Endothelial cell of umbilical vein (primary cell): ENCODE data around the gene COA5. TPM values are rescaled to one million over a fixed set of nuclear protein-coding genes. Genes with fewer than 3 reads are reported as not detected.
A peak's percentile ranks its signal among the peaks of the same experiment; 100 is the strongest.

Source experiments
- BruUV-seq: library from RNA; stranded (reverse); fragments of 400-500 nt; replicated peaks from 2 replicates; lab custom pipeline; 2021; lab: Mats Ljungman, UMichigan
- CTCF ChIA-PET: fragments of 300-600, 350-600 bp; sonication (Branson Sonifier 250); formaldehyde crosslinking; loops from one replicate; lab custom pipeline; 2021; ENCODE audit warnings: antibody characterized with exemption, inconsistent platforms; lab: Charles Lee
- POLR2A ChIA-PET: fragments of 300-600, 350-600 bp; sonication (Branson Sonifier 250); formaldehyde crosslinking; loops from one replicate; lab custom pipeline; 2021; ENCODE audit warnings: antibody characterized with exemption, inconsistent platforms; lab: Charles Lee
- DNase-seq: peaks from one replicate; pipeline ENCODE4 v3.0.0-alpha.2; 2011; ENCODE audit warnings: low read depth, low spot score
- FAIRE-seq: peaks from 2 replicates; lab custom pipeline; 2011; peaks lifted over from hg19 to GRCh38; lab: Jason Lieb, UNC
- H2AFZ ChIP-seq: 2 replicates; pipeline ENCODE4 v1.6.0; 2012; ENCODE audit warnings: low read depth, low read length, control low read depth, inconsistent platforms
- H3K27ac ChIP-seq: 2 replicates; pipeline ENCODE4 v1.5.1; 2011; ENCODE audit warnings: low read depth, mild to moderate bottlenecking, control low read depth, low read length, moderate library complexity; ENCODE audit not compliant: insufficient read depth
- H3K27me3 ChIP-seq, 2 experiments: 2 replicates each; pipeline versions ENCODE4 v1.6.0 to v1.6.1; 2011; ENCODE audit warnings: low read length in 2 of 2, mixed read lengths in 1 of 2; ENCODE audit not compliant: control insufficient read depth in 2 of 2, insufficient read depth in 2 of 2
- H3K36me3 ChIP-seq, 2 experiments: 2 replicates in 1 of 2; 3 replicates in 1 of 2; pipeline ENCODE4 v1.5.1; 2011; ENCODE audit warnings: low read length in 2 of 2, mild to moderate bottlenecking in 1 of 2, moderate library complexity in 1 of 2; ENCODE audit not compliant: control insufficient read depth in 2 of 2, insufficient read depth in 2 of 2; ENCODE audit errors: extremely low read depth in 1 of 2
- H3K4me1 ChIP-seq: 3 replicates; pipeline ENCODE4 v1.5.1; 2011; ENCODE audit warnings: mild to moderate bottlenecking, low read length; ENCODE audit not compliant: control insufficient read depth, insufficient read depth; ENCODE audit errors: extremely low read depth
- H3K4me2 ChIP-seq: 2 replicates; pipeline ENCODE4 v1.6.1; 2011; ENCODE audit warnings: low read length, control low read depth, mixed read lengths; ENCODE audit not compliant: insufficient read depth
- H3K4me3 ChIP-seq, 3 experiments: fragments of 200-600 bp in 1 of 3; sonication (generic), shearing (Covaris generic) in 1 of 3; replicated peaks in 1 of 3; 2 replicates each; pipeline ENCODE4 v1.5.1; 2011 to 2016; ENCODE audit warnings: control low read depth in 3 of 3, low read length in 3 of 3, mild to moderate bottlenecking in 2 of 3, inconsistent platforms in 1 of 3, low read depth in 1 of 3, moderate library complexity in 1 of 3; ENCODE audit not compliant: insufficient read depth in 1 of 3
- H3K79me2 ChIP-seq: 2 replicates; pipeline ENCODE4 v1.6.0; 2012; ENCODE audit warnings: low read length, inconsistent platforms; ENCODE audit not compliant: control insufficient read depth, insufficient read depth
- H3K9ac ChIP-seq: replicated peaks from 2 replicates; pipeline ENCODE3; 2011; ENCODE audit warnings: low read length, control low read depth; ENCODE audit not compliant: insufficient read depth; ENCODE audit errors: extremely low read depth
- H3K9me1 ChIP-seq: replicated peaks from 3 replicates; pipeline ENCODE4 v1.6.0; 2011; ENCODE audit warnings: mild to moderate bottlenecking, low read length; ENCODE audit not compliant: control insufficient read depth, insufficient read depth; ENCODE audit errors: extremely low read depth
- H3K9me3 ChIP-seq: replicated peaks from 2 replicates; pipeline ENCODE4 v1.5.1; 2012; ENCODE audit warnings: low read length, inconsistent platforms; ENCODE audit not compliant: control insufficient read depth, insufficient read depth
- H4K20me1 ChIP-seq: replicated peaks from 2 replicates; pipeline ENCODE3; 2011; ENCODE audit warnings: mild to moderate bottlenecking, low read length; ENCODE audit not compliant: control insufficient read depth, insufficient read depth; ENCODE audit errors: extremely low read depth
- EZH2 ChIP-seq: IDR thresholded peaks from 2 replicates; pipeline ENCODE4 v1.6.1; 2012; ENCODE audit warnings: borderline replicate concordance, low read depth, mild to moderate bottlenecking, moderate library complexity, low read length, inconsistent platforms; ENCODE audit not compliant: severe bottlenecking
- FOS ChIP-seq: IDR thresholded peaks from 2 replicates; pipeline ENCODE4 v1.6.1; 2011; ENCODE audit warnings: mild to moderate bottlenecking, low read length, moderate library complexity, borderline replicate concordance; ENCODE audit not compliant: insufficient read depth
- GATA2 ChIP-seq: IDR thresholded peaks from 2 replicates; pipeline ENCODE4 v1.7.0; 2011; ENCODE audit warnings: low read depth, mild to moderate bottlenecking, moderate library complexity, mixed read lengths, low read length; ENCODE audit not compliant: insufficient read length, insufficient read depth
- JUN ChIP-seq: IDR thresholded peaks from 2 replicates; pipeline ENCODE4 v1.6.1; 2011; ENCODE audit warnings: borderline replicate concordance, low read depth; ENCODE audit not compliant: insufficient read length, insufficient read depth
- MYC ChIP-seq: IDR thresholded peaks from one replicate; pipeline ENCODE4 v1.6.1; 2011; ENCODE audit warnings: mild to moderate bottlenecking, low read depth, low read length
- POLR2A ChIP-seq: IDR thresholded peaks from 2 replicates; pipeline ENCODE4 v1.6.1; 2012; ENCODE audit warnings: low read depth, mild to moderate bottlenecking, control low read depth, low read length
- POLR2AphosphoS5 ChIP-seq: IDR thresholded peaks from 2 replicates; pipeline ENCODE4 v1.6.1; 2012; ENCODE audit warnings: low read depth, mild to moderate bottlenecking, control low read depth, low read length, moderate library complexity; ENCODE audit not compliant: insufficient read depth
- dilution Hi-C: fragments of 300-500 bp; cut with MboI; formaldehyde crosslinking; loops from one replicate; pipeline ENCODE4 v1.15.0; 2019; ENCODE audit warnings: low sequenced_read_pairs; ENCODE audit not compliant: extremely low pct_ligation_motif_present
- intact Hi-C: fragments of 100-400 bp; cut with micrococcal nuclease; formaldehyde crosslinking; loops from one replicate; pipeline ENCODE4 v1.10.0; 2022
- polyA plus RNA-seq, 4 experiments: library from polyadenylated mRNA; depleted of rRNA in 3 of 4; stranded (reverse) in 3 of 4; unstranded in 1 of 4; fragments of >200 nt; gene quantifications; 2 replicates each; pipeline versions ENCODE4 v1.2.1 to v1.2.3, GENCODE V29; 2011 to 2012; ENCODE audit warnings: missing spikeins in 1 of 4
- total RNA-seq: library from RNA; stranded (reverse); gene quantifications from 2 replicates; pipeline ENCODE4 v1.2.3, GENCODE V29; 2021
- TF ChIP-seq, protein P1 (sequence below), 2 donors: IDR thresholded peaks; 1 replicate in 1 of 2; 2 replicates in 1 of 2; pipeline ENCODE4 v1.5.1; 2011; ENCODE audit warnings: low read length in 2 of 2, mild to moderate bottlenecking in 2 of 2, moderate library complexity in 2 of 2, control low read depth in 1 of 2, inconsistent platforms in 1 of 2, low read depth in 1 of 2; ENCODE audit not compliant: insufficient read depth in 1 of 2; ENCODE audit errors: extremely low read depth in 1 of 2
- TF ChIP-seq, protein P2 (sequence below): IDR thresholded peaks from 2 replicates; pipeline ENCODE4 v1.6.1; 2011; ENCODE audit not compliant: insufficient read depth, insufficient read length

Gene COA5
- total and polyA plus RNA-seq, 2 donors (not counting 3 experiments of a cell fraction or from before 2014, with no cell fraction given) = 16.5 to 17.7 TPM

DNA sequence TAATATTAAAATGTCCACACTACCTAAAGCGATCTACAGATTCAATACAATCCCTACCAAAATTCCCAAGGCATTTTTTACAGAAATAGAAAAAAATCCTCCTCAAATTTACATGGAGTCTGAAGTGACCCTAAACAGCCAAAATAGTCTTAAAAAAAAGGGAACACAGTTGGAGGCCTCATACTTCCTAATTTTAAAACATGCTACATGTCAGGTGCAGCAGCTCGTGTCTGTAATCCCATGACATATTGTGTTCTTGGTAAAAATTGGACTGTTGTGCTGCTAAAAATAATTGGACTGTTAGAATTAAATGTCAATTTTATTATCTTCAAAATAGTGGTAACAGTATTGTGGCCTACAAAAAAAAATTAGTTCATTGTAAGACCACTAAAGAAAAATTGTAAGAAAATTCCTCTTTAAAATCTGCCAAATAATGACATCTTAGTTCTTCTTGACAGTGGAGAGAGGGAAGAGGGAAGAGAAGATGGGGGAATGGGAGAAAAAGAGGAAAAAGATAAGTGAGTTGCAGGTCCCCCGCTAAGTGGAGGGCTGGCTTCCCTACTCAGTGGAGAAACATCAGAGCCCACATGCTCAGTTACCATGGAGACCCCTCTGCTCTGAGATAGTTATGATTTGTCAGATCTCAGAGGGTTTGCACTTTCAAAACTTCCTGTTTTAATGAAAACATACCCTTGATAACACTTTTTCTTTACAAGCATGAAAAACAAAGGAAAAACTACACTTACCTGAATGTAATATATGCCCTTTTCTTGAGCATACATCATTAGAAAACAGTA lies 46.6 kb upstream of the COA5 start:
- intact Hi-C loops (loop anchor here (5.0 kb wide), 1 partner anchor 47 kb away; no protein-coding TSS in a partner anchor), dilution Hi-C loops (no loop called here)
- peak; percentile 62 for DNase-seq
- H3K27me3 ChIP-seq = no peaks in the 10 kb centered on the region
- no peak overlapping the region for H3K4me2 ChIP-seq
- H3K36me3 ChIP-seq = no peaks in the 10 kb centered on the region
- no peak overlapping the region for H3K9ac ChIP-seq
- ChIA-PET CTCF (no interaction called here), POLR2A (no interaction called here)
- no TSS peak for BruUV-seq
- H3K9me3 ChIP-seq = no peaks in the 10 kb centered on the region
- H4K20me1 ChIP-seq = no peaks in the 10 kb centered on the region
- FAIRE-seq = no peak
- no peak overlapping the region for H3K27ac ChIP-seq
- no peak for TF ChIP-seq EZH2
- H3K4me3 ChIP-seq = no peak overlapping the region
- H3K9me1 ChIP-seq = peaks cover 2% of the 10 kb centered on the region
- H3K79me2 ChIP-seq = peaks cover 14% of the 10 kb centered on the region
- H2AFZ ChIP-seq = no peak overlapping the region
- no peaks in the 10 kb centered on the region for H3K4me1 ChIP-seq

DNA sequence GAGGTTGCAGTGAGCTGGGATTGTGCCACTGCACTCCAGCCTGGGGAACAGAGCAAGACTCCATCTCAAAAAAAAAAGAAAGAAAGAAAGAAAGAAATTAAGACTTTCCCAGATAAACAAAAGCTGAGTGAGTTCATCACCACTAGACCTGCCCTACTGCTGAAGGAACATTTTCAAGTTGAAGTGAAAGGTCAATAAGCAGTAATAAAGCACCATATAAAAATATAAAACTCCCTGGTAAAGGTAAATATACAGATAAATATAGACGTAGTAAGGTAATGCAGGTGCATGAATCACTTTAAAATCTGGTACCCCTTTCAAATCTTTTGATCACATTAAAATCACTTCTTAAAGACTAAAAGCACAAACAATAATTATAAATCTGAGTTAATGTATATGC lies 42.7 kb upstream of the COA5 start:
- no peak overlapping the region for H3K4me2 ChIP-seq
- peaks cover 4% of the 10 kb centered on the region for H3K4me1 ChIP-seq
- DNase-seq = no peak
- H3K9ac ChIP-seq = no peak overlapping the region
- ChIA-PET CTCF (interaction anchor here (0.7 to 1.3 kb wide), 2 partner anchors 107 to 186 kb away, joined by 3 to 6 read pairs; no protein-coding TSS in a partner anchor), POLR2A (no interaction called here)
- H3K9me3 ChIP-seq = no peaks in the 10 kb centered on the region
- BruUV-seq = no TSS peak
- H2AFZ ChIP-seq = no peak overlapping the region
- dilution Hi-C loops = no loop called here
- no peak overlapping the region for H3K4me3 ChIP-seq
- peaks cover 14% of the 10 kb centered on the region for H3K79me2 ChIP-seq
- H3K27ac ChIP-seq = no peak overlapping the region
- no peaks in the 10 kb centered on the region for H3K27me3 ChIP-seq
- peaks cover 4 to 6% of the 10 kb centered on the region in 2 experiments for H3K36me3 ChIP-seq
- peaks cover 2% of the 10 kb centered on the region for H3K9me1 ChIP-seq
- TF ChIP-seq, protein P1, sequence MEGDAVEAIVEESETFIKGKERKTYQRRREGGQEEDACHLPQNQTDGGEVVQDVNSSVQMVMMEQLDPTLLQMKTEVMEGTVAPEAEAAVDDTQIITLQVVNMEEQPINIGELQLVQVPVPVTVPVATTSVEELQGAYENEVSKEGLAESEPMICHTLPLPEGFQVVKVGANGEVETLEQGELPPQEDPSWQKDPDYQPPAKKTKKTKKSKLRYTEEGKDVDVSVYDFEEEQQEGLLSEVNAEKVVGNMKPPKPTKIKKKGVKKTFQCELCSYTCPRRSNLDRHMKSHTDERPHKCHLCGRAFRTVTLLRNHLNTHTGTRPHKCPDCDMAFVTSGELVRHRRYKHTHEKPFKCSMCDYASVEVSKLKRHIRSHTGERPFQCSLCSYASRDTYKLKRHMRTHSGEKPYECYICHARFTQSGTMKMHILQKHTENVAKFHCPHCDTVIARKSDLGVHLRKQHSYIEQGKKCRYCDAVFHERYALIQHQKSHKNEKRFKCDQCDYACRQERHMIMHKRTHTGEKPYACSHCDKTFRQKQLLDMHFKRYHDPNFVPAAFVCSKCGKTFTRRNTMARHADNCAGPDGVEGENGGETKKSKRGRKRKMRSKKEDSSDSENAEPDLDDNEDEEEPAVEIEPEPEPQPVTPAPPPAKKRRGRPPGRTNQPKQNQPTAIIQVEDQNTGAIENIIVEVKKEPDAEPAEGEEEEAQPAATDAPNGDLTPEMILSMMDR (IDR thresholded peaks at IDR 0.05; ENCODE audit: extremely low read depth in 1 of 2, insufficient read depth in 1 of 2, low read depth in 1 of 2, low read length in 2 of 2) = no peak
- TF ChIP-seq POLR2AphosphoS5 = no peak
- TF ChIP-seq JUN = no peak
- TF ChIP-seq GATA2 = no peak
- TF ChIP-seq EZH2 = no peak
- no peak for TF ChIP-seq FOS
- TF ChIP-seq POLR2A = no peak
- no peak for TF ChIP-seq MYC
- TF ChIP-seq, protein P2, sequence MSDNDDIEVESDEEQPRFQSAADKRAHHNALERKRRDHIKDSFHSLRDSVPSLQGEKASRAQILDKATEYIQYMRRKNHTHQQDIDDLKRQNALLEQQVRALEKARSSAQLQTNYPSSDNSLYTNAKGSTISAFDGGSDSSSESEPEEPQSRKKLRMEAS = no peak
- intact Hi-C loops = loop anchor here (5.0 kb wide), 1 partner anchor 51 kb away; no protein-coding TSS in a partner anchor
- no peak for FAIRE-seq
- no peaks in the 10 kb centered on the region for H4K20me1 ChIP-seq
